Stimulated activated CD8-positive, alpha-beta memory T cell treated with anti-CD3 and anti-CD28 coated beads, Interleukin-7, amount 100 ng/mL, for 48 hours (primary cell): ENCODE measurements around the gene DLG2.

ENCODE experiments used
- DNase-seq, 2 donors: peaks; one replicate each; pipeline ENCODE4 v3.0.0-alpha.2; 2020; ENCODE audit warnings: low read depth in 1 of 2; ENCODE audit errors: extremely low read depth in 1 of 2

The DLG2 gene

DNA sequence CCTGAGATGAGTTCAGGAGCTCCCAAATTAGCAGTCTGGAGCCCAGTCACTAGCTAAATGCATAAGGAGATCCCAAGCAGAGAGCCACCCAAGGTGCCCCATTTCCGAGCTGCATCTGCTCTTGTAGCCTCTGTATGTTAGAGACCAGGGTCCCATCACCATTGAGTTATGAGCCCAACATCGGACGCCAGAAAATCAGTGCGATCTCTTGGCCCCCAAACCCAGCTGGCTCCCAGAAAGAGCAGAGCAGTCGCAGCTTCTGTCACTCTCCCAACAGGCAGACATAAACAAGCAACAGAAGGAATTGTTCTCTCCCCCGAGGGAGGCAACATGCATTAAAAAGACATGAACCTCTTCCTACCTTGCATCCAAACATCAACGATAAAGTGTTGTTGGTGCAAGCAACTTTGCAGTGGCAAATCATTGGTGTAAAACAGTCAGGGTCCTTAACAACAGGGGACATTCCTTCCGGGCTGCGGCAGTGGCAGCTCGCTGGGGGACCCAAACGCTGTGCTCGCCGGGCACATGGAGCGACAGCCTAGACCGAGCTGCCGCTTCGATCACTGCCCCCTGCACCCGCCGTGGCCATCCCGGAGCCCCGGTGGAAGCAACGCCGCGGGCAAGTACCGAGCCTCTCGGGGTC lies 907.1 kb downstream of the DLG2 start:
- DNase-seq: no peak

DNA sequence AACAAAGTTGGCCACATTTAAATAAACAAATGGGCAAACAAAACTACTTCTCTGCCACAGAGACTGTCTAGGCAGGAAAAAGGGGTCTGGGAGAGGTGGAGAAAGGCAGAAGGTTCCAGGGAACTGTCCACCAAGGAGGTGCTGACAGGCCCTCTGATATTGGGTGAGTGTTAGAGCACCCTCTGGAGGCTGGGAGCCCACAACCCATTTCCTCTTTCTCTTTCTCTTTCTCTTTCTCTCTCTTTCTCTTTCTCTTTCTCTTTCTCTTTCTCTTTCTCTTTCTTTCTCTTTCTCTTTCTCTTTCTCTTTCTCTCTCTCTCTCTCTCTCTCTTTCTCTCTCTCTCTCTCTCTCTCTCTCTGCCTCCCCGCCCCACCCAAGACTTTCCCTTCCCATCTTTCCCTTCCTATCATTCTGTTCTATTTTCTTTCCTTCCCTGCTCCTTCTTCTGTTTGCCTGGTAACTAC lies 912.8 kb downstream of the DLG2 start:
- DNase-seq: no peak

DNA sequence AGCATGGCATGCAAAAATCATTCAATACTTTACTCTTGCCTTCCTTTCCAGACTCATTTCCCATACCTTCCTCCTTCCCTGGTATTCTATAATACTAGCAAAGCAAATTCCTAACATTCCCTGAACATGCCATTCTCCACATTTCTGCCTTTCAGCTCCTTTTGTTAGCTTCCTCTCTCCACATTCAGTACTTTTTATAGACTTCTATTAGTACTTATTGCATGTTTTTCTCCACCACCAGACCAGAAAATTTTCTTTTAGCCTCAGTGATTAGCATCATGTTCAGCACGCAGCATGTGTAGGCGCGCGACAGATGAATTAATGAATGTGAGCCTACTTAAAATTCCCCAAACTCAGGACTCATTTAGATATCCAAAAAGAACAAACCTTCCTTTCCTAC lies 935.3 kb downstream of the DLG2 start:
- DNase-seq: no peak

DNA sequence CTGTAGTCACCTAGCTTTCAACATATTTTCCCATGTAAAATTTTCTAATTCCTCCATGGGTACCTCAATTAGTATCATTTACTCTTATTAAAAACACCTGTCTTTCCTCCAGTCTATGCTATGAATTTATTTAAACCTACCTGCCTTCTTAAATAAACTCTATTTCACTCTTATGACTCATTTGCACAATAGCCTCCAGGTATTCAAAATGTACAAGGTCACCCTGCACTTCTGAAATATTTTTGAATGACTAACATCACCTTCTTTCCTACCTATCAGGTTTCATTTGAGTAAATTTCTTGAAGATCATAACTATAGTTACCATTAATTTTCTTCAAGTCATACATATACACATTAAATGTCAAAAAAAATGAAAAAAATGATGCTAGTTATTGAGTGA lies 939.7 kb downstream of the DLG2 start:
- no peak for DNase-seq

DNA sequence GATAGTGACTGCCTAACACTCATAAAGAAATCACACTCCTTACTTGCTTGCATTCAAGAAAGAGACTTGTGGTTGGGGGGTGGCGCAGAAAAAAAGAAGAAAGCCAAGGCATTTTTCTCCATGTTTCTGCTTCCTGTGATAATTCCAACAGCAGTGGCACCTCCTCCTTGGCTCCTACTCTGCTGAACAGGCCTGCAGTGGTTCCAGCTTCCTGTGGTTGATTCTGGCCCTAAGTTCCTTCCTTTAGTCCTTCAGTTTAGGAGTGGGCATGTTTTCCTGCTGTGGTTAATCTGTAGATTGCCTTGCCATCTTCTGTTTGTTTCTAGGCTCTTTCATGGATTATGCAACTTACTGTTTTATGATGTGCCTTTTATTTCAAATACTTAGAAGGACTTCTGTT lies 940.4 kb downstream of the DLG2 start:
- DNase-seq: no peak

DNA sequence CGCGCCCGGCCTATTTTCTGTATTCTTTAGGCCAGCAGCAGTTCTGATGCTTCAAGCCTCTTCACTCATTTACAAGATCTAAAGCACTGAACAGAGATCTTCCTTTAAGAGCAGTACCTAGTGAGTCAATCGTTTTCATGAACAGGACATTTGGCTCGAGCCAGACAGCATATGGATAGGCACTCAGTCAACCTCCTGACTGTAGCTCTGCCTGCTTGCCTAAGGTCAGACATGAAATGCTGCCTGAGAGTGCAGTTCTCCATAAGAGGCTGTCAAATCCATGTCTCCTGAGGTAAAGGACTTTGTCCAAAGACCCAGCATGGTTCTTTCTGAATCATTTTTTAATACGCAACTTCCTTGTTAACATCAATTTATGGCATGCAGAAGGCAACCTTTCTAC lies 941.2 kb downstream of the DLG2 start:
- no peak for DNase-seq

DNA sequence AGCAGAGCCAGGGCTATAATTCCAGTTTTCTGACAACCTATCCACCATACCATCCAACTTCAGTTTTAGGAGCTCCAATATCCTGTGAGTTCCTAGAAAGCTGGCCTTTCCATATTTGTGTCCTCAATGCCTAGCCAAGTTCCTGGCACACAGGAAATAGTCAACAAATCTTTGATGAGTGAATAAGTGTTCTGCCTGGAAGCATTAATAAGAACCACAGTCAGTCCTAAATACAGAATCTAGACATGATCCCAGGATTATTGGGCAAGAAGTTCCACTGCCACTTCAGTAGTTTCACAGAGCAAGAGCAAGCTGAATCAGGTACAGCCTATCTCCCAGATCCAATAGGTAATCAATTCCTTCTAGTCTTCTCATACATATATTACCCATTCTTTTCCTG lies 942.0 kb downstream of the DLG2 start:
- no peak for DNase-seq

DNA sequence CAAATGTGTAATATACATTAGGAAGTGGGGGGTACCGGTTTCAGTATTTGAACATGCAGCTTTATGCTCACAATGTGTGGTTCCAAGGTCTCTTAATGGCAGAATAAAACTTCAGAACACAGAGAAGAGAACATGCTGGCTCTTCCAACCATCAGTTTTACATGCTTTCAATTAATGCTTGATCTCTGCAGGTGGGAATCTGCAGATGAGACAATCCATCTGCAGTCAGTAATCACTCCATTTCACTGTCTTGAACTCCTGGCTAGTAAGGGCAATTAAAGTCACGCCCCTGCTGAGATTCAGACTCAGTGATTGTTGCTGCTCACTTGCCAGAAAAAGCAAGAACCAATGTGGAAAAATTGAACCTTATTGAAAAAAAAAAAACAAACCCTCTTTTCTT lies 945.7 kb downstream of the DLG2 start:
- no peak for DNase-seq

DNA sequence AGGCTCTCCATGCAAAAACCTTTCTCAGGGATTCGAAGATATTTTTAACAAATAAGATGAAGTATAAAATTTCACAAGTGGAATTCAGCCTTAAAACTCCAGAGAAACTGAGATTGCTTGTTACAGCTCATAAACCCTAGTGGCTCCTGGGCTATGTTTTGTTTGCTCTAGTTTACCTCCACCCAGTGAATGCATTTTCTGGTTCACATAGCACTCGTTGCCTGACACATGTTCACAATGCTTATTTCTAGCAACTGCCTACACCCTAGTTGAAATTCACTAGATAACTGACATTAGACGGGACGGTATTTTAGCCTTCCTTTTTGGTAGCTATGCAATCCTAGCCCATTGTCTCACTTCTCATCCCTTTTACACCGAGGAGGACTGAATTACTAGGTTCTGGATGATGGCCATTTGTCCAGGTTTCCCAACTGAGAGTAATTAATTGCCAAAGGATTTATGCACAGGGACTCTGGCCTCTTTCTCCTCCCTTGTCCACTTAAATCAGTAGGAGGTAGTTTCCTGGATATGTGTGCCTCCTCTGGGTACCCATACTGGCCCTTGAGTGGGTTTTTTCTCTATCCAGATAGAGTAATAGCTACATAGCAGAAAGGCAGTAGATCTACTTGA lies 951.6 kb downstream of the DLG2 start:
- DNase-seq: no peak

DNA sequence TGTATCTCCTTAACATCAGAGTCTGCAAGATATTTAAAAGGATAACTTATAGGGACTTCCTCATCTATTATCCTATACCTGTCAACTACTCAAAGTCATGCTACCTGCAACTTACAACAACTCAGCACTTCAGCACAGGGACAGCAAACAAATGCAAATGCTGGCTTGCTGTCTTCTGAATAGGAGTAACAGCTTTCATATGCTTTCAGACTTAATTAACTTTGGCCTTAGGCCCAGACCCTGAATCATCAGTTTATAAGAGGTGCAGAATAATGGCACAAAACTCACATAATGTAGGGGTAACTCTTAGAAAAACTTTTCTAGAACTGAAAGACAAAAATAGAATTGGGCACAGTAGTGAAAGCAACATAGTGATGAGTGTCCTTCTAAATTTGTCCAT lies 953.4 kb downstream of the DLG2 start:
- DNase-seq: no peak

DNA sequence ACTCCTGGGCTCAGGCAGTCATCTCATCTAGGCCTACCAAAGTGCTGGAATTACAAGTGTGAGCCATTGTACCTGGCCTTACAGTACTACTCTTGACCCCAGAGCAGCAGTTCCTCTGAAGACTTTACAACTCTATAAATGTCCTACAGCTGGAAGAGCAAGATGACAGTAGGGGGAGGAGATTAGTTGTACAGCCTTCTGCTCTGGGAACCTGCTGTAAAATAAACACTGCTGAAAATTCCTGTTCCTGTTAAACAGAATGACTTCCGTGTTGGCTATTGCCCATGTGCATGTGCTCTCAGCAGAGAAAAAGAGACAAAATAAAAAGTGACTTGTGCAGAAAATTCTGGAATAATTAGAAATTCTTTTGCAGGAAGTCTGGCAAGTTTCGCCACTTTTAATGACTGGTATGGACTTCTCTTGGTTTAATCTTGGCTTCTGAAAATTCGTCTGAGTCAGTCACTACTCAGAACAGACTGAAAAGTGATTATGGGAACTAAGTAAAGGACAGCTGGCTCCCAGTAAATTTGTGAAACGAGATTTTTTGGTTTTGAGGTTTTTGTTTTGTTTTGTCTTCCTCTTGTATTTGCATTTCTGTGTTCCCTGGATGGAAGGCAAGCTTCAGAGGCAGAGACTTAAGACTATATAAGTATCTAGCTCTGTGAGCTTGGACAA lies 955.7 kb downstream of the DLG2 start:
- no peak for DNase-seq

DNA sequence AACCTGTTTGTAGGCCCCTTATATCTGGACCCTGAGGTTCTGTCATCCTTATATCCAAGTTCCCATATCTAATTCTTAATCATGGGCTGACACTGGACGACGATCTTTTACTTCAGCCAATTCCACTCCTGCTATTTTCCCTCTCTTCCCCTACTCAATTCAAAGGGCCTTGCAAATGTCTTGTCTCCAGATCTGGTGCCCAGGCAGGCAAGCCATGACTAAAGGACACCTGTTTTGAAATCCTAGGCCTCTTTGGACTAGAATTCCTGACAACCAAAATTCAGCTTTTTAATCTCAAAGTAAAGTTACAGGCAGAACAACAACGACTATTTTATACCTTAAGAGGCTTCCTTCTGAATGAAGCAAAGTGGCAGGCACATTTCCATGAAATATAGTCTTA lies 963.4 kb downstream of the DLG2 start:
- DNase-seq: no peak

DNA sequence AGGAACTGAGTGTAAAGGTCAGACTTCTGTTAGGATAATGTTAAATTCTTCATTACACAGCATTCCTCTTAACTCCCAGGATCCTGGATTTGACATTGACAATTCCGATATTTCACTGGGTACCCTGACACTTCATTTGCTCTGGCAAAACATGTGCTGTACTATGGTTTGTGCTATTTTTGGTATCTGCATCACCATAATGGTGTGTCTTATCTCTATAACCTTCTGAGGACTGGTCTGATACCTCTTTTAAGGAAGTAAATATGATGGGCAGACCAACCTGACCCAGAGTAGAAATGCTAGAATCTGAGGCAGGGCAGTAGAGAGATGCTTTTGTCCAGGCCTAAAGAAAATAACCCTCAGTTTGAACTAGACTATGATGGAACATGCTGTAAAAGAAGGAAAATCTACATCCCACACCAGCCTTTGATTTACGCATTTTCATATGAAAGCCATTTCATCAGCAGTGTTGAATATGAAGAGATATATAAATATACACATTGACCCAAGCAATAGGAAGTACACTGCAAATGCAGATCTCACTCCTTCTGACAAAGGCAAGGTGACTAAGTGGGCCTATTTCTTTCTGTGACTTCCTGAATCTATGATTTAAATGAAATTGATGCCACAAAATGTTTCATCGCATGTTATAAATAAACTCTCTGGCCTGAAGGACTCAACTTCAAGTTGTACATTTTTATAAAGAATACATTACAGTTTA lies 966.7 kb downstream of the DLG2 start:
- DNase-seq: no peak

DNA sequence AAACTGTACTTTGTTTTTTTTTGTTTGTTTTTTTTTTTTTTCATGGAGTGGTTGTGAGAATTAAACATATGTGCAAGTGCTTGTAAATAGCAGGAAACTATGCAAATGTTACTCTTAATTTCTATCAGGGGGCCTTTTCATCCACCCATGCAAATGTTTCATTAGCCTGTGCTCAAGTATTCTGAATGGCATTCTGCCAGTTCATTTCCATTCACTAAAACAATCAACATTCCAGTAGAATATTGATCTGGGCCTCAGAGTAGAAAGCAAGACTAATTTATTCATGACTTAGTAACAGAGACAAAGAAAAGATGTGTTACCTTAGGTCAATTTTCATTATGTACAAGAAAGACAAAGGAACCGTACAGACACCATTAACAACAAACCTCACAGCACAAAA lies 971.4 kb downstream of the DLG2 start:
- no peak for DNase-seq

DNA sequence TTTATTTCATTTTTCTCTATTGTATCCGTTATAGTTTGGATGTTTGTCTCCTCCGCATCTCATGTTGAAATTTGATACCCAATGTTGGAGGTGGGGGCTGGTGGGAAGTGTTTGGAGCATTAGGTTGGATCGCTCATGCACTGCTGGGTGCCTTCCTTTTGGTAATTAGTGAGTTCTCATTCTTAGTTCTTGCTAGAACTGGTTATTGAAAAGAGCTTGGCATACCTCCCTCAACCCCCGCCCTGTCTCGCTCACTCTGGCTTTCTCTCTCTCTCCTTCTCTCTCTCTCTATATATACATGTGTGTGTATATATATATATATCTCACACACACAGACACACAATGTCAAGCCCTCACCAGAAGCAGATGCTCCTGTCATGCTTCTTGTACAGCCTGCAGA lies 978.7 kb downstream of the DLG2 start:
- DNase-seq: no peak

DNA sequence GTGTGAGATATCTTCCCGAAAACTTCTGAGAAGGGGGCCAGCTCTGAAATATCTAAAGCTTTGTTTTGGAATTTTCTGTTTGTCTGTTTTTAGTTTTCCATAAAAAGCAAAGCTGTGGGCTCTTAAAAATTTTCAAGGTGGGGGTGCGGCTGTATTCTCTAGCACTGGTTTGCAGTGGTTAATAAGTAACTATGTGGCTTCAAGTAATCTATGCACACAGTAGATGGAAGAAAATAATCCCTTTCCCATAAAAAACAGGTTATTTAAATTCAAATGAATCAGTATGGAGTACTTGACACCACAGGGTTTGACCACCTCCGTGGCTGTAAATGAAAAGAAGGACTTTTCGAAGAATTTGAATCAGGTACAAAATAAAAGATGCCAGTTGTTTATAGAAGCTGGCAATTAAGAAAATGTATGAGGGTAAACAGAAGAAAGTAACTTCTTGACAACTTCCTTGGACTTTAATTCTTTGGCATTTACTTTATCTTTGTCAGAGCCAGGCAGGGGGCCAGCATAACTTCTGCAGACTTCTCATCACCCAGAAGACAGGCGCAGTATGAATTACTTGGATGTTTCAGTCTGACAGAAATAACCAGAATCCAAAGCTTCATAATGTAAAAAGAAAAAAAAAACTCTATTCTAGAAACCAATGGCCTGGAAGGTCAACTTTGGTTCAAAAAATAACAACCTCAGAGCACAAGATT lies 981.0 kb downstream of the DLG2 start:
- DNase-seq: no peak

DNA sequence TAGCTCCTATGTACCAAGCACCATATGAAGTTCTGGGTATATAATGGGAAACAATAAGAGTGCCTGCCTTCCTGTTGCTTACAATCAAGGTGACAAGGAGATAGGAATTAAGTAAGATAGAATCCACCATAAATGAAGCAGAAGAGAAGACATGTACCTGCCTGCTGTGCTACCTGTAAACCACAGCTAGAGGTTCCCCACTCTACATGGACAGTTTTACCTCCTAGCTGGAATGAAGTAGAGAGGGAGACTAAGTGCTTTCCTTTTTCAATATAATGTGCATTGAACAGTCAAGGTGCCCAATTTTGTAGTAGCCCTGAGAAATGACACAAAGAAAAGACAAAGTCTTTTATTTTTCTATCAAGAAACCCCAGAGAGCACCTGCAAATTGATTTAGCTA lies 984.6 kb downstream of the DLG2 start:
- no peak for DNase-seq

DNA sequence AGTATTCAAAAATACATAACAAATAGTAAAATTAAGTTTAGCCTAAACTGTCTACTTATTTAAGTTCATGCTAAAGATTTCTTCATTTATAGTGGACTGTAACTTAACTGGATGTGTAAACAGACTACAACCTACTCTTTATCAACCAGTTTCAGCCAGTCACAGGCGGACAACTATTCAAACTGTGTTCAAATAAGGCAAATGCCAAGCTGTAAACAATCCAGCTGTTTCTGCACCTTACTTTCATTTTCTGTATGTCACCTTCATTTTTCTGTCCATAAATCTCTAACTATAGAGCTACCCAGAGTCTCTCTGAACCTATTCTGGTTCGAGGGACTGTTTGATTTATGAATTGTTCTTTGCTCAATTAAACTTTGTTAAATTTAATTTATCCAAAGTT lies 992.8 kb downstream of the DLG2 start:
- no peak for DNase-seq

DNA sequence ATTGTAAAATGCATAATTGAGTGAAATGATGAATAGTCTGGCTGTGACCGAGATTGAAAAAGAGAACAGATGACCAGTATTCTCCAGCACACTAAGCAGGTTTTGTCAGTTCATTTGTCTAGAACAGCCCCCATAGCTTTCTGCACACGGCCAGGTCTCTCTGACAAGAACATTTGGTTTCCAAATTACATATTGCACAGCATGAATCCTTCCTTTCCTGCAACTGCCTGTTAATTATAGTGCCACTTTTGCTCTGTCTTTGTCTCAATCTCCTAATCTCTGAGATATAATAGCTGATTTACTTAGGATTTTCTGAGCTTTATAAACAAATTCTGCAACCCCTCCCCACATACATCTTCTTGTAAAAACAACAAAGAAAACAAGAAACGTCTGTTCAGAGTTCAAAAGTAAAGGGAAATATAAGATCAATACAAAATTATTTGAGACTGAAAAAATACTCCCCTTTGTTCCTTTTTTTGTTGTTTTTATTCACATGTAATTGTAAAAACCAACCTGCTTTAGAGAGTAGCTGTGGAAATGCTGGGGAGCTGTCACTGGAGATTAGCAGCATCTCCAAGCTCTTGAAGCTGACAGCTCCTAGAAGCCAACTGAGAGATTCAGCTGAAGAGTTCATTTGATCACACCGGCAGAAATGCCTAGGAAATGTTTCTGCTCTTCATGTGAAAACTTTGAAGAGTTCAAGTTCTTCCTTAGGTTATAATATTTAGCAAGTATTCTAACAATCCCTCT lies 998.1 kb downstream of the DLG2 start:
- no peak for DNase-seq

DNA sequence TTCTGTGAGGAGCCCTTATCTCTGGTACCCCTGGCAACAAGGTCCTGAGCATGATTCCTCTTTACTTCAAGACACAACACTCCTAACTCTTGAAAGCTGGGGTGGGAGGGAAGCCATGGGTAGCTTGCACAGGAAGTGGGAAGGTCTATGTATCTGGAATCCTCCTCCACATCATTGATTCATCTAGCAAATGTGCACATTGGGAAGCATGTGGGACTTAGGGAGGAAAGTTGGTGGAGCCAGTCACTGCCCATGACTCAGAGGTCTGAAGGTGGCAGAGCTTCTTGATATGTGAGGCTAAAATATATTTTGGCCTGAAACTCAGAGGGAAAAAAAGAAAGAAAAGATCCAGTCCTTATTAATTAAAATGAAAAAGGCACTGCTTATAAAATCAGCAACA lies 1000.9 kb downstream of the DLG2 start:
- no peak for DNase-seq
